IPS-NIHi7 (cell line): ENCODE results near the gene BRICD5.
A peak's percentile ranks its signal among the peaks of the same experiment; 100 is the strongest.
"Not testable (repeated sequence)": the region's sequence is repeated elsewhere in the genome, so short reads cannot be mapped to it uniquely, and the experiment has no call there.

Experiments used
- DNase-seq: peaks from one replicate; pipeline ENCODE4 v3.0.0; 2012; ENCODE audit warnings: mixed read lengths; ENCODE audit errors: extremely low spot score

The BRICD5 gene

GRCh38 chr16:2210386-2211365 is at the start of gene BRICD5:
TSS of gene BRICD5 (minus strand) at chr16:2210863. CDS start at chr16:2210833, 30 bp downstream.
- DNase-seq: no peak

- no peak for DNase-seq
Observed at GRCh38 chr16:2260250-2260649, 49.6 kb upstream of the BRICD5 start.

- DNase-seq: not testable (repeated sequence)
Observed at GRCh38 chr16:2258530-2258929, 47.9 kb upstream of the BRICD5 start.

- DNase-seq: no peak
Observed at GRCh38 chr16:2257726-2258125, 47.1 kb upstream of the BRICD5 start.

GRCh38 chr16:2256531-2257140 is 46.0 kb upstream of the BRICD5 start:
- DNase-seq: no peak

- no peak for DNase-seq
Observed at GRCh38 chr16:2253293-2253692, 42.6 kb upstream of the BRICD5 start.

GRCh38 chr16:2252806-2253148 is 42.1 kb upstream of the BRICD5 start:
- DNase-seq: no peak

GRCh38 chr16:2251296-2252111 is 40.8 kb upstream of the BRICD5 start, which contains the start of gene ECI1:
TSS of gene ECI1 (minus strand) at chr16:2251587. CDS start at chr16:2251566, 21 bp downstream.
- peak; percentile 98 for DNase-seq

GRCh38 chr16:2250652-2251295 is 40.1 kb upstream of the BRICD5 start:
- DNase-seq: no peak

GRCh38 chr16:2246301-2246885 is 35.7 kb upstream of the BRICD5 start:
- no peak for DNase-seq

- no peak for DNase-seq
Observed at GRCh38 chr16:2244926-2245795, 34.5 kb upstream of the BRICD5 start.

GRCh38 chr16:2244301-2244700 is 33.6 kb upstream of the BRICD5 start:
- DNase-seq: peak; percentile 49

GRCh38 chr16:2243781-2244180 is 33.1 kb upstream of the BRICD5 start:
- DNase-seq: no peak

GRCh38 chr16:2243031-2243528 is 32.4 kb upstream of the BRICD5 start:
- peak; percentile 61 for DNase-seq

GRCh38 chr16:2242598-2242997 is 31.9 kb upstream of the BRICD5 start:
- no peak for DNase-seq

- not testable (repeated sequence) for DNase-seq
Observed at GRCh38 chr16:2240331-2240730, 29.7 kb upstream of the BRICD5 start.

- DNase-seq: peak; percentile 54
Observed at GRCh38 chr16:2238838-2239675, 28.4 kb upstream of the BRICD5 start.

- DNase-seq: peak; percentile 29
Observed at GRCh38 chr16:2238150-2238837, 27.6 kb upstream of the BRICD5 start.
